ENCODE results near the gene BRCA2. TPM values are rescaled to one million over a fixed set of nuclear protein-coding genes. Genes with fewer than 3 reads are reported as not detected.
A peak's percentile ranks its signal among the peaks of the same experiment; 100 is the strongest.

BRCA2 gene
- total RNA-seq, 1 experiment from 2014 or later = 14.5 TPM

GRCh38 chr13:32376642-32377415 is 61.5 kb downstream of the BRCA2 start:
- ChIA-PET CTCF (no interaction called here), POLR2A (ENCODE audit: unreplicated experiment) (no interaction called here)
- Histone ChIP-seq H2AFZ (no peak overlapping the region), H3K36me3 (ENCODE audit: low read depth) (peaks cover 3% of the 10 kb centered on the region; the same call in 1 of the 2 replicates), H3K4me1 (replicated peaks; ENCODE audit: insufficient read depth) (no peaks in the 10 kb centered on the region), H3K9me3 (ENCODE audit: insufficient read depth, low read depth) (no peaks in the 10 kb centered on the region), H3K79me2 (ENCODE audit: low read depth) (no peaks in the 10 kb centered on the region), H3K27me3 (ENCODE audit: insufficient read depth, low read depth) (no peaks in the 10 kb centered on the region), H3K27ac (no peak overlapping the region), H4K20me1 (ENCODE audit: insufficient read depth) (no peaks in the 10 kb centered on the region), H3K4me2 (no peak overlapping the region), H3K9me2 (ENCODE audit: insufficient read depth) (no peaks in the 10 kb centered on the region), H3F3A (ENCODE audit: insufficient read depth, low read depth) (no peaks in the 10 kb centered on the region), H3K4me3 (no peak overlapping the region)
- no TSS peak for BruUV-seq (replicated peaks)
- intact Hi-C loops (cut with micrococcal nuclease; ENCODE audit: unreplicated experiment) = no loop called here
- no peak for DNase-seq
- TF ChIP-seq CTCF (conservative IDR thresholded peaks at IDR 0.05) = no peak
- TF ChIP-seq EZH2 (IDR thresholded peaks at IDR 0.05; ENCODE audit: low read depth) = no peak

- Histone ChIP-seq H3K36me3 (ENCODE audit: low read depth) (peaks cover 3% of the 10 kb centered on the region; the same call in 1 of the 2 replicates), H3K79me2 (ENCODE audit: low read depth) (no peaks in the 10 kb centered on the region), H3K27ac (no peak overlapping the region), H3K9me3 (ENCODE audit: insufficient read depth, low read depth) (no peaks in the 10 kb centered on the region), H3K4me2 (no peak overlapping the region), H3K9me2 (ENCODE audit: insufficient read depth) (no peaks in the 10 kb centered on the region), H3K4me3 (no peak overlapping the region), H3K4me1 (replicated peaks; ENCODE audit: insufficient read depth) (no peaks in the 10 kb centered on the region), H3K27me3 (ENCODE audit: insufficient read depth, low read depth) (no peaks in the 10 kb centered on the region), H2AFZ (no peak overlapping the region), H4K20me1 (ENCODE audit: insufficient read depth) (no peaks in the 10 kb centered on the region), H3F3A (ENCODE audit: insufficient read depth, low read depth) (no peaks in the 10 kb centered on the region)
- no peak for DNase-seq
- no TSS peak for BruUV-seq (replicated peaks)
- CTCF ChIA-PET = interaction anchor here (0.6 kb wide), 1 partner anchor 203 kb away, joined by 3 read pairs; no protein-coding TSS in a partner anchor
- intact Hi-C loops (cut with micrococcal nuclease; ENCODE audit: unreplicated experiment) = no loop called here
- POLR2A ChIA-PET (ENCODE audit: unreplicated experiment) = no interaction called here
- TF ChIP-seq CTCF (conservative IDR thresholded peaks at IDR 0.05) = no peak
- no peak for TF ChIP-seq EZH2 (IDR thresholded peaks at IDR 0.05; ENCODE audit: low read depth)
Measured at GRCh38 chr13:32378012-32378411, 62.7 kb downstream of the BRCA2 start.

GRCh38 chr13:32381539-32381938 is 66.2 kb downstream of the BRCA2 start:
- no peak for TF ChIP-seq EZH2 (IDR thresholded peaks at IDR 0.05; ENCODE audit: low read depth)
- peak; percentile 36; the same call in 1 of the 2 replicates for TF ChIP-seq CTCF (conservative IDR thresholded peaks at IDR 0.05)
- intact Hi-C loops (cut with micrococcal nuclease; ENCODE audit: unreplicated experiment) = no loop called here
- Histone ChIP-seq H3K79me2 (ENCODE audit: low read depth) (no peaks in the 10 kb centered on the region), H3K27ac (no peak overlapping the region), H2AFZ (no peak overlapping the region), H3K4me1 (replicated peaks; ENCODE audit: insufficient read depth) (no peaks in the 10 kb centered on the region), H3K4me2 (no peak overlapping the region), H3K27me3 (ENCODE audit: insufficient read depth, low read depth) (no peaks in the 10 kb centered on the region), H3K4me3 (no peak overlapping the region), H4K20me1 (ENCODE audit: insufficient read depth) (no peaks in the 10 kb centered on the region), H3F3A (ENCODE audit: insufficient read depth, low read depth) (no peaks in the 10 kb centered on the region), H3K9me3 (ENCODE audit: insufficient read depth, low read depth) (no peaks in the 10 kb centered on the region), H3K9me2 (ENCODE audit: insufficient read depth) (no peaks in the 10 kb centered on the region), H3K36me3 (ENCODE audit: low read depth) (no peaks in the 10 kb centered on the region; the same call in 1 of the 2 replicates)
- BruUV-seq (replicated peaks) = no TSS peak
- ChIA-PET CTCF (no interaction called here), POLR2A (ENCODE audit: unreplicated experiment) (no interaction called here)
- no peak for DNase-seq
